ENCODE results near the gene GALP.
"Not testable (repeated sequence)": the region's sequence is repeated elsewhere in the genome, so short reads cannot be mapped to it uniquely, and the experiment has no call there.

GALP gene

GRCh38 chr19:56148096-56148495 lies 27.7 kb upstream of the GALP start:
- DNase-seq (ENCODE audit: low read depth, low spot score): no peak

DNA sequence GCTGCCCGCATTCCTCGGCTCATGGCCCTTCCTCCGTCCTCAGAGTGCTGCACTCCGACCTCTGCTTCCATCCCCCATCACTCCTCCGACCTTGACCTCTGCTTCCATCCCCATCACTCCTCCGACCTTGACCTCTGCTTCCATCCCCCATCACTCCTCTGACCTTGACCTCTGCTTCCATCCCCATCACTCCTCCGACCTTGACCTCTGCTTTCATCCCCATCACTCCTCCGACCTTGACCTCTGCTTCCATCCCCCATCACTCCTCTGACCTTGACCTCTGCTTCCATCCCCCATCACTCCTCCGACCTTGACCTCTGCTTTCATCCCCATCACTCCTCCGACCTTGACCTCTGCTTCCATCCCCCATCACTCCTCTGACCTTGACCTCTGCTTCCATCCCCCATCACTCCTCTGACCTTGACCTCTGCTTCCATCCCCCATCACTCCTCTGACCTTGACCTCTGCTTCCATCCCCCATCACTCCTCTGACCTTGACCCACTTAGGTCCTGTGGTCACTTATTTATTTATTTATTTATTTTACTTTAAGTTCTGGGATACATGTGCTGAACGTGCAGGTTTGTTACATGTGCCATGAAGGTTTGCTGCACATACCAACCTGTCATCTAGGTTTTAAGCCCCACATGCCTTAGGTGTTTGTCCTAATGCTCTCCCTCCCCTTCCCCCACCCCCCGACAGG lies 26.7 kb upstream of the GALP start:
- not testable (repeated sequence) for DNase-seq (ENCODE audit: low read depth, low spot score)

DNA sequence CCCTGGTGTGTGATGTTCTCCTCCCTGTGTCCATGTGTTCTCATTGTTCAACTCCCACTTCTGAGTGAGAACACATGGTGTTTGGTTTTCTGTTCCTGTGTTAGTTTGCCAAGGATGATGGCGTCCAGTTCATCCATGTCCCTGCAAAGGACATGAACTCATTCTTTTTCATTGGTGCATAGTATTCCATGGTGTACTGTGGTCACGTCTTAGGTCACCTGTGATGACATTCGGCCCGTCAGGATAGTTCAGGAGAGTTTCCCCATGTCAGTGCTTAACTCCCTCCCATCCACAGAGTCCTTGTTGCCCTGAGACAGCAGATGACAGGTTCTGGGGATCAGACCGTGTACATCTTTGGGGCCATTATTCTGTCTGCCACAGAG lies 26.2 kb upstream of the GALP start:
- DNase-seq (ENCODE audit: low read depth, low spot score): no peak

DNA sequence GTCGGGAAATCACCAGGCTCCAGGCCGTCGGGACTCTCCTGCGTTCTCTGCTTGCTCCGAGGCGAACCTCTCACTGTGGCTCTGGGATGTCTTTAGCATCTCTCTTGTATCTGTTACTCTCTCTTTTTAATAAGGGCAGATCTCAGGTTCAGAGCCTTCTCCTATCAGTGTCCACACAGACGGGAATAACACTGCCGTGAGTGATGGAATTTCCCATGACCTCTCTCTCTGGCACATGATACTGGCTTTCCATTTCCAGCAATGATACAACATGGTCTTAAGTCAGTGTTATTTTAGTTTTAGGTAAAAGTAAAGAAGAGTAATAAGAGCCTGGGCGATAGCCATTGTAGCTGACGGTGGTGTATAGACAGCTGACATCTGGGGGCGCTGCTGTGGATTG lies 25.4 kb upstream of the GALP start:
- DNase-seq (ENCODE audit: low read depth, low spot score): no peak

- no peak for DNase-seq (ENCODE audit: low read depth, low spot score)
Observed at GRCh38 chr19:56152644-56153043, 23.2 kb upstream of the GALP start.

GRCh38 chr19:56153507-56153906 lies 22.3 kb upstream of the GALP start:
- DNase-seq (ENCODE audit: low read depth, low spot score): peak; percentile 96

- peak; percentile 50 for DNase-seq (ENCODE audit: low read depth, low spot score)
Observed at GRCh38 chr19:56155124-56155687, 20.6 kb upstream of the GALP start.

- DNase-seq (ENCODE audit: low read depth, low spot score): no peak
Observed at GRCh38 chr19:56156768-56157167, 19.0 kb upstream of the GALP start.

DNA sequence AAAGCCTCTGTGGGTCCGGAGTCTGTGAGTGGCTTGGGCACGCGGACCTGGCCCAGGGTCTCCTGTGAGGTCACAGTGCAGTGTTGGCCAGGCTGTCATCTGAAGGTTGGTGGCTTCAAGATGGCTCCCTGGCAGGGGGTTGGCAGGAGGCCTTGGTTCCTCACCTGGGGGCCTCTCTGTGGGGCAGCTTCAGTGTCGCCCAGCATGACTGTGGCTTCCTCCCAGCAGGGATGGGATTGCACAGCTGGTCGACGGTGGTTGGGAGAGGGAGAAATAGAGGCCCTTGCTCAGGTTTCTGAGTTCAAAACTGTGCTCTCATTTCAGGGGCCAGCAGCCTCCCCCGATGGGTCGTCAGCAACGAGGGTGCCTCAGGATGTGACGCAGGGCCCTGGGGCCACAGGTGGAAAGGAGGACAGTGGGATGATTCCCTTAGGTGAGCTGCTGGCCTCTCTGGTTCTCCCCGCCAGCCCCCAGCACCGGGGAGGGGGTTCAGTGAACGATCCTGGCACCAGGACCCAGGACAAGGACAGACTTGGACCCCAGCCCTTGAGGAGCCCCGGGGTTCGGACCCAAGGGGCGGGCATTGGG lies 17.5 kb upstream of the GALP start:
- no peak for DNase-seq (ENCODE audit: low read depth, low spot score)

DNA sequence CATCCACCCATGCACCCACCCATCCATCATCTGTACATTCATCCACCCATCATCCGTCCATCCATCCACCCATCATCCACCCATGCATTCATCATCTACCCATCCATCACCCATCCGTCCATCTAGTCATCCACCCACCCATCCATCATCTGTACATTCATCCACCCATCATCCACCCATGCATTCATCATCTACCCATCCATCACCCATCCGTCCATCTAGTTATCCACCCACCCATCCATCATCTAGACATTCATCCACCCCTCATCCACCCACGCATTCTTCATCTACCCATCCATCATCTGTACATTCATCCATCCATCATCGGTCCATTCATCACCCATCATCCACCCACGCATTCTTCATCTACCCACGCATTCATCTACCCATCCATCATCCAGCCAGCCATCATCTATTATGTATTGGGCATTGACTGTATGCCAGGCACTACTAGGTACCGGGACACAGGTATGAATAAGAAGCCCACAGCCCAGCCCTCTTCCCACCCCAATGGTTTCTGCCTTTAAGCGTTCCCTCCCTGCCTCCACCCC lies 16.7 kb upstream of the GALP start:
- DNase-seq (ENCODE audit: low read depth, low spot score): peak; percentile 29

DNA sequence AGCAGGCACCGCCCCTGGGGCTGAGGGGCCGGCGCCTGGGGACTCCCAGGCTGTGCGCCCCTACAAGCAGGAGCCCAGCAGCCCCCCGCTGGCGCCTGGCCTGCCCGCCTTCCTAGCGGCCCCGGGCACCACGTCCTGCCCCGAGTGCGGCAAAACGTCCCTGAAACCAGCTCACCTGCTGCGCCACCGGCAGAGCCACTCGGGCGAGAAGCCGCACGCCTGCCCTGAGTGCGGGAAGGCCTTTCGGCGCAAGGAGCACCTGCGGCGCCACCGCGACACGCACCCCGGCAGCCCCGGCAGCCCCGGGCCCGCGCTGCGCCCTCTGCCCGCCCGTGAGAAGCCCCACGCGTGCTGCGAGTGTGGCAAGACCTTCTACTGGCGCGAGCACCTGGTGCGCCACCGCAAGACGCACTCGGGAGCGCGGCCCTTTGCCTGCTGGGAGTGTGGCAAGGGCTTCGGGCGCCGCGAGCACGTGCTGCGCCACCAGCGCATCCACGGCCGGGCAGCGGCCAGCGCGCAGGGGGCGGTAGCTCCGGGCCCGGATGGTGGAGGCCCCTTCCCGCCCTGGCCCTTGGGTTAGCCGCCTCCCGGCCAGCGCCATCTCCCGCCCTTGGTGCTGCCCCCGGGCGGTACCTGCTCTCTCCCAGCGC lies 16.1 kb upstream of the GALP start:
- no peak for DNase-seq (ENCODE audit: low read depth, low spot score)

DNA sequence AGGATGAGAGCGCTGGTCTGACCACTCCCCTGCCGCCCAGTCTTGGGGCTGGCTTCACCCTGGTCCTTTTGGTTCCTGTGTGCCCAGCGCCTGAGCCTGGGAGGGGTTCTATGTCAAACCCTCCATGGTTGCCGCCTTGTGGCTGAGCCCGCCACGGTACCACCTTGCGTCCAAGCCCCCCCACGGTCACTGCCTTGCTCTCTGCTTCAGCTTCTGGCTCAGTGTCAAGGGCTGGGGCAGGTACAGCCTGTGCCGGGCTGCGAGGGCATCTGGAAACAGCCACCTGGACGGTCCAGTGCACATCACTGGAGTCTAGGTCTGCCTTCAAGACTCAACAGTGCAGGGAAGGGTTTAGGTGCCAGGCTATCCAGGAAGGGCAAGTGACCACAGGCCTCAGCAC lies 14.3 kb upstream of the GALP start:
- no peak for DNase-seq (ENCODE audit: low read depth, low spot score)

DNA sequence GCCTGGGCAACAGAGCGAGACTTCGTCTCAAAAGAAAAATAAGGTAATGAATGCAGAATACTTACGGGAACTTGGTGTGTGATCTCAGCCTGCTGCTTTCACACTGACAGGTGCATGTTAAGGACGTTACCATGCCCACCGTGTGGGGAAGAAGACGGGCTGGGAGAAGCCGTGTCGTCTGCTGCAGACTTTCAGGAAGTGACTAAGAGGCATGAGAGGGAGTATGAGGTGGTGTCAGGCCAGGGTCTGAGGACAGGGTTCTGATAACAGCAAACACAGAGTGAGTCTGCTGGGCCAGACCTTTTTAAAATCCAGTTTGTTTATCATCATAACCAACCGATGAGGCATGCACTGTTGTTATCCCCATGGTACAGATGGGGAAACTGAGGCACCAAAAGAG lies 13.6 kb upstream of the GALP start:
- no peak for DNase-seq (ENCODE audit: low read depth, low spot score)

GRCh38 chr19:56163097-56163496 lies 12.7 kb upstream of the GALP start:
- DNase-seq (ENCODE audit: low read depth, low spot score): no peak

DNA sequence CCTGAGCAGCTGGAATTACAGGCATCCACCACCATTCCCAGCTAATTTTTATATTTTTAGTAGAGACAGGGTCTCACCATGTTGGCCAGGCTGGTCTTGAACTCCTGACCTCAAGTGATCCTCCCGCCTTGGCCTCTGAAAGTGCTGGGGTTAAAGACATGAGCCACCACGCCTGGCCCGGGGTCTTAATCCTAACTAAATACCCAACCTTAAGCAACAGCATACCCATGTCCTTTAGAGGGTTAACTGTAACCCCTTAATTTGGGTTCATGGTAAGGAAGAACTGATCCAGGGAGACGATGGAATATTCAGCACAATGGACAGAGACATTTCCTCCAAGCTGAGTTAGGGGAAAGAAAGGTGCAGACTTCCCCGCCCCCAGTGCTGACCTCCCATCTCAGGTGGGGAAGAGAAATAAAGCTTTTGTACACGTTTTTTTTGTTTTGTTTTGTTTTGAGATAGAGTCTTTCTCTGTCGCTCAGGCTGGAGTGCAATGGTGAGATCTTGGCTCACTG lies 8.7 kb upstream of the GALP start:
- no peak for DNase-seq (ENCODE audit: low read depth, low spot score)

GRCh38 chr19:56170261-56170660 lies 5.5 kb upstream of the GALP start:
- no peak for DNase-seq (ENCODE audit: low read depth, low spot score)

GRCh38 chr19:56174086-56174485 lies 1.7 kb upstream of the GALP start:
- DNase-seq (ENCODE audit: low read depth, low spot score): no peak

DNA sequence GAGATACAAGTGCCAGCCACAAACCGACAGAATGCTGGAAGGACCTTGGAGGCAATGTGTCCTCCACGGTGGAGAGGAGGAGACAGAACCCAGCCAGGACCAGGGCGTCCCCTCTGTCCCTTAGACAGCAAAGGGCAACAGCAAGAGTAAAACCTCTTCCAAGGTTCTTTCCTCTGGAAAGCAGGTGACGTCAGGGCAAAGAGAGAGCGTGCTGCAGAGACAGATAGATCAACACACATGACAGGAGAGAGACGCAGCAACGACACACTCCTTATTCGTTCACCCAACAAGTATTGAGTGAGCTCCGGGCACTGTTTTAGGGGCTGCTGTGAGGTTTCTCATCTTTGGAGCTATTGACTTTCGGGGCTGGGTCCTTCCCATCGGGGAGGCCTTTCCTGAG lies 1.3 kb upstream of the GALP start:
- DNase-seq (ENCODE audit: low read depth, low spot score): no peak

DNA sequence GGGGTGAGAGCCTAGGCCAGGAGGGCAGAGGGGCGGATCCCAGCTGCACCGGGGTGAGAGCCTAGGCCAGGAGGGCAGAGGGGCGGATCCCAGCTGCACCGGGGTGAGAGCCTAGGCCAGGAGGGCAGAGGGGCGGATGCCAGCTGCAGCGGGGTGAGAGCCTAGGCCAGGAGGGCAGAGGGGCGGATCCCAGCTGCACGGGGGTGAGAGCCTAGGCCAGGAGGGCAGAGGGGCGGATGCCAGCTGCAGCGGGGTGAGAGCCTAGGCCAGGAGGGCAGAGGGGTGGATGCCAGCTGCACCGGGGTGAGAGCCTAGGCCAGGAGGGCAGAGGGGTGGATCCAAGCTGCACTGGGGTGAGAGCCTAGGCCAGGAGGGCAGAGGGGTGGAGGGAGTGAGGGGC lies 502 bp downstream of the GALP start:
- DNase-seq (ENCODE audit: low read depth, low spot score): not testable (repeated sequence)

DNA sequence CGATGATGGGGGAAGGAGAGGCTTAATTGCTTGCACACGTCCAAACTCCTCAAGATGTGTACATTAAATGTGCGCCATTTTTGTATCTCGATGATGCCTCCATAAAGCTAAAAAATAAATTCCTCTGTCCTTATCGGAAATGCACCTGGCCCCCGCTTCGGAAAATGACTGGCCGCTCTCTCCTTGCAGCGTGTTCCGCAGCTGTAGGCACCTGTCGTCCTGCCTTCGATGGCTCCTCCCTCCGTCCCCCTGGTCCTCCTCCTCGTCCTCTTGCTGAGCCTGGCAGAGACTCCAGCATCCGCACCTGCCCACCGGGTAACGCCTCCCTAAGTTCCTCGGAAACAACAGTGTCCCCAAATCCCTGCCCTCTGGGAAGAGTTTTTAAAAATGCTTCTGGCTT lies 1.1 kb downstream of the GALP start:
- DNase-seq (ENCODE audit: low read depth, low spot score): no peak

DNA sequence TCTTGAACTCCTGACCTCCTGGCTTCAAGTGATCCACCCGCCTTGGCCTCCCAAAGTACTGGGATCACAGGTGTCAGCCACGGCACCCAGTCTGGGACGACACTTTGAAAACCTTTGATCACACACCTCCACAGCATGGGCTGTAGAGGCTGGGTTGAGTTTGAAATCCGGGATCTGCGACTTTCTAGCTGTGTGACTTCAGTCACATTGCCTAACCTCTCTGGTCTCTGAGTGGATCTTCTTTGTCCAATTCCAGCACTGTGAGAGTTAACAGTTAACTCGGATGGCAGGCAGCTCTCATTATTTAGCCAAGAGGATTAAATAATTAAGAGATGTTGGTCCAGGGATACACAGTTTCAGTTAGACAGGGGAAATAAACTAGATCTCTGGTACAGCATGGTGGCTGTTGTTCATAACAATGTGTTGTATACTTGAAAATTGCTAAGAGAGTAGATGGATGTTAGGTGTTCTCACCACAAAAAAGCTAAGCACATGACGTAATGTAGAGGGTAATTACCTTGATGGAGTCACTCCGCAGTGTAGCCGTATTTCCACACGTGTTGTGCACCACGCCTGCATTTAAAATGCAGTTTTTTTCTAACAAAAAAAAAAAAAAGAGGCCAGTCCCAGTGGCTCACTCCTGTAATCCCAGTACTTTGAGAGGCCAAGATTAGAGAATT lies 1.9 kb downstream of the GALP start:
- DNase-seq (ENCODE audit: low read depth, low spot score): no peak

- DNase-seq (ENCODE audit: low read depth, low spot score): no peak
Observed at GRCh38 chr19:56189785-56190184, 14.0 kb downstream of the GALP start.

Measured in ELF-1 (cell line).